HepG2 (cell line): ENCODE measurements around the gene ARHGEF1. TPM values are rescaled to one million over a fixed set of nuclear protein-coding genes. Genes with fewer than 3 reads are reported as not detected.
A peak's percentile ranks its signal among the peaks of the same experiment; 100 is the strongest.

ENCODE experiments used
- ASH2L ChIP-seq: fragments of 300-600, 200-600 bp; sonication (generic); IDR thresholded peaks from 2 replicates; pipeline ENCODE4 v1.7.0; 2017; ENCODE audit warnings: low read depth, mild to moderate bottlenecking, moderate library complexity, mixed read lengths, low read length; ENCODE audit not compliant: insufficient read length
- ATF6 ChIP-seq: sonication (generic); formaldehyde crosslinking; conservative IDR thresholded peaks from 2 replicates; pipeline ENCODE4 v1.4.0; 2020; ENCODE audit warnings: missing genetic modification reagents
- CHCHD3 ChIP-seq: sonication (generic); formaldehyde crosslinking; IDR thresholded peaks from 2 replicates; pipeline ENCODE4 v1.8.0; 2022; ENCODE audit warnings: mild to moderate bottlenecking, missing genetic modification reagents, moderate library complexity
- GFI1 ChIP-seq: sonication (generic); formaldehyde crosslinking; IDR thresholded peaks from 2 replicates; pipeline ENCODE4 v1.5.0; 2020; ENCODE audit warnings: missing genetic modification reagents, mild to moderate bottlenecking, borderline replicate concordance
- KDM1A ChIP-seq: IDR thresholded peaks from 2 replicates; pipeline ENCODE4 v1.6.1; 2016; ENCODE audit warnings: missing compliant biosample characterization
- KDM5A ChIP-seq: fragments of 200-600 bp; sonication (generic); IDR thresholded peaks from 2 replicates; pipeline ENCODE4 v1.7.0; 2018; ENCODE audit warnings: antibody characterized with exemption, mild to moderate bottlenecking, low read length, borderline replicate concordance
- RFX1 ChIP-seq: fragments of 450-650 bp; IDR thresholded peaks from 2 replicates; pipeline ENCODE4 v1.6.1; 2017
- SNAPC2 ChIP-seq: sonication (generic); formaldehyde crosslinking; IDR thresholded peaks from 2 replicates; pipeline ENCODE4 v1.8.1; 2022; ENCODE audit warnings: mild to moderate bottlenecking, missing genetic modification reagents
- SNRNP70 ChIP-seq: fragments of 200-400 bp; formaldehyde crosslinking; IDR thresholded peaks from 2 replicates; pipeline ENCODE4 v1.6.1; 2017; ENCODE audit warnings: mild to moderate bottlenecking, low read depth, low read length, moderate library complexity
- TCF12 ChIP-seq, 2 experiments: fragments of 450-650 bp in 1 of 2; sonication (generic) in 1 of 2; formaldehyde crosslinking in 1 of 2; IDR thresholded peaks; 2 replicates each; pipeline versions ENCODE4 v1.6.1 to v1.8.0; 2017 to 2022; ENCODE audit warnings: antibody characterized with exemption in 1 of 2, mild to moderate bottlenecking in 1 of 2, missing genetic modification reagents in 1 of 2, moderate library complexity in 1 of 2
- TRIM24 ChIP-seq: sonication (generic); formaldehyde crosslinking; IDR thresholded peaks from 2 replicates; pipeline ENCODE4 v1.8.0; 2022; ENCODE audit warnings: mild to moderate bottlenecking, missing genetic modification reagents
- ZBTB10 ChIP-seq: sonication (generic); formaldehyde crosslinking; IDR thresholded peaks from 2 replicates; pipeline ENCODE4 v1.4.0; 2020; ENCODE audit warnings: missing genetic modification reagents, borderline replicate concordance
- ZKSCAN1 ChIP-seq: fragments of 150-350 bp; IDR thresholded peaks from 2 replicates; pipeline ENCODE4 v1.6.1; 2014; ENCODE audit warnings: low read length
- ZNF124 ChIP-seq: sonication (generic); formaldehyde crosslinking; IDR thresholded peaks from 2 replicates; pipeline ENCODE4 v1.4.0; 2020; ENCODE audit warnings: missing genetic modification reagents
- ZNF18 ChIP-seq: sonication (generic); formaldehyde crosslinking; IDR thresholded peaks from 2 replicates; pipeline ENCODE4 v1.8.0; 2022; ENCODE audit warnings: mild to moderate bottlenecking, missing genetic modification reagents; ENCODE audit not compliant: insufficient replicate concordance
- ZNF275 ChIP-seq: sonication (generic); formaldehyde crosslinking; IDR thresholded peaks from 2 replicates; pipeline ENCODE4 v1.8.0; 2022; ENCODE audit warnings: missing genetic modification reagents, mild to moderate bottlenecking, inconsistent platforms, borderline replicate concordance
- ZNF362 ChIP-seq: sonication (generic); formaldehyde crosslinking; IDR thresholded peaks from 2 replicates; pipeline ENCODE4 v1.4.0; 2020; ENCODE audit warnings: missing genetic modification reagents, mild to moderate bottlenecking, borderline replicate concordance
- ZNF7 ChIP-seq: IDR thresholded peaks from 2 replicates; pipeline ENCODE4 v1.6.1; 2016; ENCODE audit warnings: missing biosample characterization, missing genetic modification reagents
- ZNF775 ChIP-seq: sonication (generic); formaldehyde crosslinking; IDR thresholded peaks from 2 replicates; pipeline ENCODE4 v1.4.0; 2020; ENCODE audit warnings: missing genetic modification reagents, mild to moderate bottlenecking, moderate library complexity, borderline replicate concordance
- polyA plus RNA-seq, 8 experiments: library from polyadenylated mRNA; depleted of rRNA in 3 of 8; stranded (reverse) in 7 of 8; unstranded in 1 of 8; fragments of >200 nt; fragmentation: Illumina TruSeq in 4 of 8; extraction: Trizol in 4 of 8; gene quantifications; 2 replicates each; pipeline versions ENCODE4 v1.2.1 to v1.2.3, GENCODE V29; 2011 to 2016; ENCODE audit warnings: low read depth in 4 of 8, missing spikeins in 1 of 8, mixed read lengths in 1 of 8; ENCODE audit not compliant: insufficient read depth in 1 of 8
- total RNA-seq, 5 experiments: library from RNA; depleted of rRNA; stranded (reverse); fragments of >200 nt; fragmentation: Illumina TruSeq; extraction: Trizol; gene quantifications; 2 replicates each; pipeline ENCODE4 v1.2.3, GENCODE V29; 2016; ENCODE audit warnings: low read depth in 1 of 5

ARHGEF1 gene
- total and polyA plus RNA-seq, 2 of the 13 experiments (the other 11 are each of a cell fraction or from before 2014, with no cell fraction given): 33.7 to 34.7 TPM

GRCh38 chr19:41859618-41860418 is 23.2 kb upstream of the ARHGEF1 start, which contains the start of gene RPS19 (continued):
- TF ChIP-seq ZNF18 (CRISPR knock-in tag) (peak; percentile 68), GFI1 (CRISPR knock-in tag) (peak; percentile 66; the same call in 1 of the 2 replicates), KDM1A (CRISPR knock-in tag) (no peak), TCF12 (IDR thresholded peaks at IDR 0.05) (no peak), TCF12 (CRISPR knock-in tag; IDR thresholded peaks at IDR 0.05) (no peak; the same call in 1 of the 2 replicates), ASH2L (peak; percentile 91), ZNF124 (CRISPR knock-in tag) (no peak), SNRNP70 (no peak), ZNF775 (CRISPR knock-in tag) (no peak; the same call in 1 of the 2 replicates), KDM5A (peak; percentile 77; the same call in 1 of the 2 replicates), RFX1 (no peak), ZNF7 (CRISPR knock-in tag) (no peak), SNAPC2 (CRISPR knock-in tag) (peak; percentile 89; the same call in 1 of the 2 replicates), TRIM24 (no peak), ATF6 (CRISPR knock-in tag) (no peak; the same call in 1 of the 2 replicates), CHCHD3 (CRISPR knock-in tag) (no peak), ZNF362 (CRISPR knock-in tag) (no peak; the same call in 1 of the 2 replicates), ZBTB10 (CRISPR knock-in tag) (no peak), ZKSCAN1 (no peak), ZNF275 (CRISPR knock-in tag) (peak; percentile 80)
